Left lobe of liver (tissue), 2 donors: ENCODE data around the gene RAB20. TPM values are rescaled to one million over a fixed set of nuclear protein-coding genes. Genes with fewer than 3 reads are reported as not detected.
A peak's percentile ranks its signal among the peaks of the same experiment; 100 is the strongest.
"Not testable (repeated sequence)": the region's sequence is repeated elsewhere in the genome, so short reads cannot be mapped to it uniquely, and the experiment has no call there.

Experiments used
- ATAC-seq: fragments of 200-7000 bp; cut with Tn5 transposase; one replicate; pipeline ENCODE4 v1.9.1; 2020; ENCODE audit warnings: mild to moderate bottlenecking, moderate library complexity
- DNase-seq: peaks from one replicate; pipeline ENCODE4 v3.0.0-alpha.2; 2020; ENCODE audit warnings: low spot score
- total RNA-seq: library from RNA; stranded (reverse); gene quantifications from one replicate; pipeline ENCODE4 v1.2.1, GENCODE V29; 2021
- donor health status: DM: no; HTN: no; CAD: no; lungs with moderate emphysema.
- donor health status: DM: no; HTN: yes; CAD: no.

Gene RAB20
- total RNA-seq, 1 donor from 2014 or later = 12.3 TPM

- ATAC-seq (no peak), DNase-seq (peak; percentile 44)
Measured at GRCh38 chr13:110576070-110576394, 14.5 kb upstream of the RAB20 start.

- peak; percentile 72 for ATAC-seq
- peak; percentile 47 for DNase-seq
Measured at GRCh38 chr13:110575322-110576069, 14.0 kb upstream of the RAB20 start.

DNA sequence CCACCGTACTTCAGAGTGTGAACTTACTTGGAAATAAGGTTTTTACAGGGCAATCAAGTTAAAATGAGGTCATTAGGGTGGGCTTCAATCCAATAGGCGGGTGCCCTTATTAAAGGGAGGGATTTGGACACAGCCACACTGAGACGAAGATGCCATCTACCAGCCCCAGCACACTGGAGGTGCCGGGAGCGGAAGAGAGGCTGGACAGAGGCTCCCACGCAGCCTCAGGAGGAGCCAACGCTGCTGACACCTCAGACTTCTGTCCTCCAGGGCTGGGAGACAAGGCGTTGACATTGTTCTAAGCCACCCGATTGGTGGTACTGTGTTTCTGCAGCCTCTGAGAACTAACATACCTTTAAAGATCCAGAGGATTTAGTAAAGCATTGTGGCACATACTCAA, 12.6 kb upstream of the RAB20 start:
- ATAC-seq (no peak), DNase-seq (no peak)

- DNase-seq = no peak
- no peak for ATAC-seq
Measured at GRCh38 chr13:110572778-110573118, 11.2 kb upstream of the RAB20 start.

GRCh38 chr13:110571896-110572777, 10.6 kb upstream of the RAB20 start:
- no peak for ATAC-seq
- peak; percentile 38 for DNase-seq

DNA sequence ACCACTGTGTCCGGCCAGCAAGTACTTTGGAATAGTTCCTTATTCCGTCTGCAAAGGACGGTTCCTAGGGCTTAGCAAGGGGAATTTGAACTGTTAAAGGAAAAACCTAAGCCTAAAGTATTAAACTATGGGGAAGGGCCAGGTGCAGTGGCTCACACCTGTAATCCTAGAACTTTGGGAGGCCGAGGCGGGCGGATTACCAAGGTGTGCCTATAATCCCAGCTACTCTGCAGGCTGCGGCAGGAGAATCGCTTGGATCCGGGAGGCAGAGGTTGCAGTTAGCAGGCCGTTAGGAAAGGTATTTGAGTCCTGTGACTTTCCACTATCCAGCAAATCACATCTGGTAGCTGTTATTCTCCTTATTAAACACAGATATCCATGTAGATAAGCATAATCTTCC, 9.4 kb upstream of the RAB20 start:
- DNase-seq = peak; percentile 27
- ATAC-seq = no peak

DNA sequence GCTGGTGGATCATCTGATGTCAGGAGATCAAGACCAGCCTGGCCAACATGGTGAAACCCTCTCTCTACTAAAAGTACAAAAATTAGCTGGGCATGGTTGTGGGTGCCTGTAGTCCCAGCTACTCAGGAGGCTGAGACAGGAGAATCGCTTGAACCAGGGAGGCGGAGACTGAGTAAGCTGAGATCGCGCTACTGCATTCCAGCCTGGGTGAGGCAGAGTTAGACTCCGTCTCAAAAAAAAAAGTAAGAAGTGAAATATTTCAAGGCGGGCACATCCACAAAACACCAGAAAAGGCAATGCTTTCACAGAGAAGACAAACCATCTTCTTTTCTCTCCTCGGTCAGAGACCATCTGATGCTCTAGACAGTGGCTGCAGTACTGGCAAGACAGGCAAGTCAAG, 8.4 kb upstream of the RAB20 start:
- peak; percentile 7 for DNase-seq
- not testable (repeated sequence) for ATAC-seq

DNA sequence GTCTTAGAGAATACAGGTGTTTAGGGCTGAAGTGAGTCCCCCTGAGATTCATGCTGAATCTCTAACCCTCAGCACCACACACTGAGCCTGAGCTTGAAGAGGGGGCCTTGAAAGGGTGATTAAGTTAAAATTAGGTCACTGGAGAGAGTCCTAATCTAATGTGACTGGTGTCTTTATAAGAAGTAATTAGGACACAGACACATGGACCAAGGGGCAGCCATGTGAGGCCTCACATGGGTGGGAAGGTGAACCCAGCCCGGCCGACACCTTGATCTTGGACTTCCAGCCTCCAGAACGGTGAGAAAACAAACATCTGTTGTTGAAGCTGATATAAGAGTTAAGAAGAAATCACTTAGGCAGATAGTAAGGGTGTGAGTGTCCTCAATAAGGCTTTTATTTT, 7.1 kb upstream of the RAB20 start:
- ATAC-seq = no peak
- peak; percentile 22 for DNase-seq

DNA sequence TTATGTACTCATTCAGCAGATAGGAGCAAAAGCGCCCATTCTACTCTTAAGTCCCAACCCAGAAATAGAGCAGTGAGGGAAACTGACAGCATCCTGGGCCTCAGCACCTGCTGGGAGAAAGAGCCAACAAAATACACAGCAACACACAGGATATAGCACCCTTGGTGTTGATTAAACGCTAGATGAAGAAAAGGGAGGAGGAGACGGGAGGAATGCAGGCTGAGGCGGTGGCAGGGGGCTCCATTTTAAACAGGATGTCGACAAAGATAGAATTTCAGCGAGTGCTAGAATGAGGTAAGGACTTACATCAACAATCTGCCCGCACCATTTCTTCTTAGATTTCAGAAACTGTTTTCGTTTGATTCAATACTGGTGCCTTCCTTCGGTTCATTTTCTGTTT, 4.6 kb upstream of the RAB20 start:
- ATAC-seq (no peak), DNase-seq (no peak)

GRCh38 chr13:110565296-110565695, 3.8 kb upstream of the RAB20 start:
- DNase-seq (no peak), ATAC-seq (no peak)

DNA sequence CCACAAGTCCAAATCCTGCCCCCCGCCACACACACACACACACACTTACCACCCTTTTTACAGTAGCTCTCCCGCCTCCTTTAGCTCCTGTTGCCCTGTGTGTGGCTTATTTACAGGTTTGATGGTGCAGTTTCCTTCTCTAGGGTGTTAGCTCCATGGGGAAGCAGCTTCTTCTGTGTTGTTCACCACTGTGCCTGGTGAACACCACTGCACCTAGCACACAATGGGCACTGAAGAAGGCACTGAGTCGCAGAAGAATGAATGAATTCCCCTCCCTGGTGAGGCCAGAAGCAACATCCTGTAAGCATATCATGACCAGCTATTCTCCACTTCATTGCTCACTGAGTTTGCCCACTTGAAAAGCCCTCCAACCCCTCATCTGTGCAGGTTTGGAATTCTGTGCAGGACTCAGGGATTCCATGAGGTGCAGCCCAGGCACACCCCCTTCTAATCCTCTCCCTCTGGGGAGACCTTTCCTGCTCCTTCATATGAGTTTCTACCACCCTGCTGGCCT, 3.0 kb upstream of the RAB20 start:
- peak; percentile 28 for DNase-seq

DNA sequence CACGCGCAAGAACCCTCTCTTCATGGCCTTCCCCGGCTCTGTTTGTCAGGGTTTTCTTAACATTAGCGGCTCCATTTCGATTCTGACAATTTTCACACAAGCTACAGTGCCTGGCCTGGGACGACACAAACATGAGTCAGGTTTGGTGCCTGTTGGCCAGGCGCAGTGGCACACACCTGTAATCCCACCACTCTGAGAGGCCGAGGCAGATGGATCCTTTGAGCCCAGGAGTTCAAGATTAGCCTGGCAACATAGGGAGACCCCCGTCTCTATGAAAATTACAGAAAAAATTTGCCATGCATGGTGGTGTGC, 1.9 kb upstream of the RAB20 start:
- no peak for DNase-seq
- ATAC-seq = no peak

More for the DNA sequence above, 3.0 kb upstream of the RAB20 start:
- ATAC-seq = no peak

DNA sequence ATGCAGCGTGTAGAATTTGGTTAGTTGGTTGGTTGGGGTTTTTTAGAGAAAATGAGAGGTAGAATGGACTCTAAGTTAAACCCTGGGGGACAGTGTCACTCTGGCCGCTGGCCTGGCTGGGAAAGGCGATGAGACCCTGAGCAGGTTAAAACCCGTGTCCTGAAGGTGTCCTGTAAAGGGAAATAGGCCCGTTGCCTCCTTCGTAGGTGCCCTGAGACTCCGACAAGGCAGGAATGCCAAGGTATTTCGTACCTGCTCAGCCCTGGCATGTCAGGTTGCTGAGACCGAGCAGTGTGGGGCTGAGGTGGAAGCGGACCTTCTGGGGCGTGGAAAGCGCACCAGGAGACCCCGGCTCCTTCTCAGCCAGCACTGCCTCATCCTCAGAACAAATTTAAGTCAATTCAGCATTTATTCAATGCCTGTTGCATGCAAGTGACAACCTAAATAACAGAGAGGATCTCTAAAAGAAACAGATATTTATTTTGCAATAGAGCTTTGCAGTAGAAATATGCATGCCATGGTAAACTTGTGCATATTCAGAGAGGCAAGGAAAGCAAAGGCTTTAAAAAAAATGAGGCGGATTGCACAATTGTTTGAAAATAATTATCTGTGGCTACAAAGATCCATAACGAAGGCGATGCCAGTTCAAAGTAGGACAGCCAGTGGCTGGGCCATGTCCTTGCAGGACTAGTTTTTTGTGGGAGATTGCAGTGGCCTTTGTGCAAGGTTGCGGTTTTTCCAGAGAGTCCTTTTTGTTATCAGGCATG, 1.4 kb upstream of the RAB20 start:
- DNase-seq = peak; percentile 73
- peak; percentile 30 for ATAC-seq

- ATAC-seq (no peak), DNase-seq (no peak)
Measured at GRCh38 chr13:110562036-110562597, 595 bp upstream of the RAB20 start.

DNA sequence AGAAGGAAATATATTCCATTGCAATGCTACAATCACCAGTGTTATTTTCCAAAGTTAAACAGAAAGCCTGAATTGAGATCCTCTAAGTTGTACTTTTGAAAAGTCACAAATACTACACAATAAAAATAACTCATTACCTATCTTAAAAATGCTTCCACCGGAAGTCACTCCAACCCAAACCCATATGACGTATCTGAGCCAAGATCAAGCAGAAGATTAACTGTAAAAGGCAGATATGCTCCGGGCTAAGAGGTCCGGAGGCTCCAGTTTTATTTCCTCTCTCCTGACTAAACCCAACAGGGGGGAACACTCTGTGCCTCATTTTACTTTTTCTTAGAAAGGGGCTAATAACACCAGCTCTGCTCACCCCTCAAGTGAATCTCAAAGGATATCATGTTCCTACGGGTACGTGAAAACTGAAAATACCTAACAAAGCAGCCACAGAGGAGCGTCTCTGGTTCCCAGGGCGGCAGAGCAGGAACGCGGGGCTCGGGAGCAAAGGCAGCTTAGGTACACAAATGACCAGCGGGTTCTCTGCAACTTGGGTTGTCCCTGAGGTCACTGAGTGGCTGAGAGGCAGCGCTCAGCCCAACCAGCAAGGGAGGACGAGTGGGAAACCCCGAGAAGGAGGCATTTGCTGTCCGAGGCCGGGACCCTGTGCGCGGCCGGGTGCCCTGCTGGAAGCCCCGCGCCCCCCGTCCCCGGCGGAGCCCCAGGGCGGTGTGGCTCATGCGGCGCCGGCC, 750 bp downstream of the RAB20 start:
- DNase-seq (no peak), ATAC-seq (peak; percentile 58)

- DNase-seq (no peak), ATAC-seq (no peak)
Measured at GRCh38 chr13:110559986-110560385, 1.5 kb downstream of the RAB20 start.

GRCh38 chr13:110559429-110559943, 2.0 kb downstream of the RAB20 start:
- DNase-seq (peak; percentile 75), ATAC-seq (peak; percentile 44)

DNA sequence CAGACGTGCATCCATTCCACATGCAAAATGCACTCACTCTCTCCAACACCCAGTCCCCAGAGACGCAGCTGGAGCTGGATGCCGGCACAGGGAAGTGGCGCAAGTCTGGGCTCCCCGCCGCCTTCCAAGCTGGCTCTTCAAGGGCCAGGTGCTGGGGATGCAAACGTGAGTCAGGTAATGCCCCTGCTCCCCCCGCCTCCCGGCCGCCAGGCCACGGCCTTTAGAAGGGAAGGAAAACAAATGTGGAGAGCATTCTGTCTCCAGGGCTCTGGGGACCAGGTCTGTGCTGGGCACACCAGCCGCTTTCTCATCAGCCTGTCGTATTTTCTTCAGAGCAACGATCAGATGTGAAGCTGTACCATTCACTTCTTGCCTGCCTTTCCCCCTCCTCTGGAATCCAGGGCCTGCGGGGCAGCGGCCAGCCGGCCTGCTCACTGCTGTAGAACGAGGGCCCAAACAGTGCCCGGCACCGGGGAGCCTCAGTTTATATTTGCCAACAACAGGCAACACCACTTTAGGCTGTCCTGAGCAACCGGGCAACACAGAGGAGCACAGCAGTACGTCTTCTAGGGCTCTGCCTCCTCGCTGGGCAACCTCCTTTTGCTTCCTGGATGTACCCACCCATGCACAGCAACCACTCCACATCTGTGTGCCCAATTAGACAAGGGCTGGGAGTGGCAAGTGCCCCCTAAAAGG, 3.8 kb downstream of the RAB20 start:
- no peak for ATAC-seq

GRCh38 chr13:110557082-110557481, 4.4 kb downstream of the RAB20 start:
- DNase-seq (no peak), ATAC-seq (no peak)

More for the DNA sequence above, 3.8 kb downstream of the RAB20 start:
- no peak for DNase-seq

DNA sequence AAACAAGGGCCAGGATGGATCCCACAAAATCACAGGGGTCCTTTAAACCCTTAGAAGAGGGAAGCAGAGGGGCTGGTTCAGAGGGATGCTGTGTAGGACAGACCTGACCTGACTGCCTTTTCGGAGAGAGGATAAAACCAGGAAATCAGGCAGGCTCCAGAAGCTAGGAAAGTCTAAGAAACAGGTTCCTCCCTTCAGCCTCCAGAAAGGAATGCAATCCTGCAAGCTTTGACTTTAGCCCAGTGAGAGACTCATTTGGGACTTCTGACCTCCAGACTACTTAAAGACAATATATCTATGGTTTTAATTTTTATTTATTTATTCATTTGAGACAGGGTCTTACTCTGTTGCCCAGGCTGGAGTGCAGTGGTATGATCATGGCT, 5.3 kb downstream of the RAB20 start:
- no peak for ATAC-seq

More for the DNA sequence above, 5.3 kb downstream of the RAB20 start:
- DNase-seq = no peak
